H1 (cell line): ENCODE results near the gene TBC1D22A. TPM values are rescaled to one million over a fixed set of nuclear protein-coding genes. Genes with fewer than 3 reads are reported as not detected.

Source experiments
- CTCF ChIA-PET: fragments of 300-600 bp; sonication (Branson Sonifier 250); formaldehyde crosslinking; loops from one replicate; lab custom pipeline; 2021; ENCODE audit not compliant: partially characterized antibody; lab: Charles Lee
- POLR2A ChIA-PET: fragments of 300-600 bp; sonication (Branson Sonifier 250); formaldehyde crosslinking; loops from one replicate; lab custom pipeline; 2021; ENCODE audit warnings: inconsistent platforms; ENCODE audit not compliant: partially characterized antibody; lab: Charles Lee
- DNase-seq, 2 experiments: peaks; one replicate each; pipeline versions ENCODE4 v3.0.0 to v3.0.0-alpha.2; 2010 to 2022; ENCODE audit warnings: low spot score in 2 of 2, low read depth in 1 of 2, mixed read lengths in 1 of 2
- FAIRE-seq: peaks from 2 replicates; lab custom pipeline; 2011; peaks lifted over from hg19 to GRCh38; lab: Jason Lieb, UNC
- H2AFZ ChIP-seq: 2 replicates; pipeline ENCODE4 v1.8.1; 2012; ENCODE audit warnings: low read length, inconsistent platforms
- H2AK5ac ChIP-seq: 2 replicates; pipeline ENCODE4 v1.6.1; 2013; ENCODE audit warnings: low read depth, low read length
- H2BK120ac ChIP-seq: replicated peaks from 2 replicates; pipeline ENCODE3; 2013; ENCODE audit warnings: low read depth, low read length, inconsistent platforms
- H2BK12ac ChIP-seq: 2 replicates; pipeline ENCODE4 v1.6.1; 2013; ENCODE audit warnings: low read depth, low read length
- H2BK15ac ChIP-seq: 2 replicates; pipeline ENCODE4 v1.6.1; 2013; ENCODE audit warnings: low read length
- H2BK20ac ChIP-seq: 2 replicates; pipeline ENCODE4 v1.6.1; 2013; ENCODE audit warnings: low read length
- H2BK5ac ChIP-seq: 2 replicates; pipeline ENCODE4 v1.6.1; 2013; ENCODE audit warnings: low read depth, low read length
- H3K14ac ChIP-seq: 2 replicates; pipeline ENCODE4 v1.6.1; 2013; ENCODE audit warnings: inconsistent platforms; ENCODE audit not compliant: insufficient read length
- H3K18ac ChIP-seq: 2 replicates; pipeline ENCODE4 v1.6.1; 2013; ENCODE audit warnings: low read length; ENCODE audit errors: extremely low read depth
- H3K23ac ChIP-seq: 2 replicates; pipeline ENCODE4 v1.6.1; 2013; ENCODE audit warnings: inconsistent platforms; ENCODE audit not compliant: insufficient read length
- H3K23me2 ChIP-seq: 2 replicates; pipeline ENCODE4 v1.6.1; 2013; ENCODE audit warnings: low read depth, low read length
- H3K27ac ChIP-seq: 2 replicates; pipeline ENCODE4 v1.6.1; 2011; ENCODE audit warnings: low read depth, low read length, inconsistent platforms
- H3K27me3 ChIP-seq, 4 experiments: replicated peaks in 1 of 4; 1 replicate in 1 of 4; 2 replicates in 3 of 4; pipeline versions ENCODE4 v1.6.1 to v1.8.1; 2011 to 2013; ENCODE audit warnings: low read length in 3 of 4, mild to moderate bottlenecking in 3 of 4, inconsistent platforms in 2 of 4, mixed read lengths in 2 of 4, moderate library complexity in 1 of 4; ENCODE audit not compliant: control insufficient read depth in 3 of 4, insufficient read depth in 3 of 4; ENCODE audit errors: extremely low read depth in 1 of 4
- H3K36me3 ChIP-seq, 4 experiments: 2 replicates each; pipeline versions ENCODE4 v1.6.1 to v1.8.1; 2011 to 2013; ENCODE audit warnings: mild to moderate bottlenecking in 4 of 4, low read length in 3 of 4, moderate library complexity in 2 of 4, control low read depth in 1 of 4, inconsistent platforms in 1 of 4; ENCODE audit not compliant: insufficient read depth in 4 of 4, control insufficient read depth in 2 of 4
- H3K4ac ChIP-seq: replicated peaks from 2 replicates; pipeline ENCODE3; 2013; ENCODE audit warnings: low read length, low read depth, mixed read lengths, inconsistent platforms; ENCODE audit not compliant: insufficient read length
- H3K4me1 ChIP-seq, 4 experiments: replicated peaks in 1 of 4; 1 replicate in 1 of 4; 2 replicates in 3 of 4; pipeline versions ENCODE4 v1.6.1 to v1.8.1; 2011 to 2013; ENCODE audit warnings: low read length in 3 of 4, inconsistent platforms in 2 of 4, mixed read lengths in 1 of 4; ENCODE audit not compliant: insufficient read depth in 4 of 4, control insufficient read depth in 3 of 4
- H3K4me2 ChIP-seq, 2 experiments: 2 replicates each; pipeline versions ENCODE4 v1.6.1 to v1.8.1; 2011 to 2013; ENCODE audit warnings: low read depth in 2 of 2, low read length in 2 of 2, control low read depth in 1 of 2, inconsistent platforms in 1 of 2, mild to moderate bottlenecking in 1 of 2; ENCODE audit not compliant: insufficient read depth in 1 of 2
- H3K4me3 ChIP-seq, 4 experiments: fragments of 200-600, 300-600 bp in 1 of 4; sonication (generic), shearing (Covaris generic), sonication (Bioruptor Twin) in 1 of 4; 2 replicates each; pipeline versions ENCODE4 v1.5.1 to v1.8.1; 2011 to 2016; ENCODE audit warnings: low read length in 4 of 4, low read depth in 3 of 4, control low read depth in 2 of 4, inconsistent platforms in 2 of 4, mild to moderate bottlenecking in 2 of 4, mixed read lengths in 1 of 4, moderate library complexity in 1 of 4; ENCODE audit not compliant: insufficient read depth in 2 of 4; ENCODE audit errors: extremely low read depth in 1 of 4
- H3K56ac ChIP-seq: replicated peaks from 2 replicates; pipeline ENCODE3; 2013; ENCODE audit warnings: low read depth, mild to moderate bottlenecking, mixed read lengths, low read length, inconsistent platforms; ENCODE audit not compliant: insufficient read length
- H3K79me1 ChIP-seq: 2 replicates; pipeline ENCODE4 v1.6.1; 2013; ENCODE audit warnings: low read depth, low read length, control low read depth
- H3K79me2 ChIP-seq, 2 experiments: 2 replicates each; pipeline versions ENCODE4 v1.6.1 to v1.8.1; 2012 to 2013; ENCODE audit warnings: low read length in 2 of 2, mild to moderate bottlenecking in 2 of 2, inconsistent platforms in 1 of 2; ENCODE audit not compliant: insufficient read depth in 2 of 2, control insufficient read depth in 1 of 2
- H3K9ac ChIP-seq, 4 experiments: replicated peaks in 1 of 4; 1 replicate in 1 of 4; 2 replicates in 3 of 4; pipeline versions ENCODE4 v1.6.1 to v1.8.1; 2011 to 2013; ENCODE audit warnings: low read depth in 3 of 4, low read length in 3 of 4, control low read depth in 2 of 4, mild to moderate bottlenecking in 2 of 4, moderate library complexity in 2 of 4, inconsistent platforms in 1 of 4; ENCODE audit errors: extremely low read depth in 1 of 4
- H3K9me3 ChIP-seq, 2 experiments: 2 replicates each; pipeline versions ENCODE4 v1.6.1 to v1.8.1; 2012 to 2013; ENCODE audit warnings: mild to moderate bottlenecking in 2 of 2, moderate library complexity in 2 of 2, control low read depth in 1 of 2, inconsistent platforms in 1 of 2, low read depth in 1 of 2, low read length in 1 of 2, mixed read lengths in 1 of 2; ENCODE audit not compliant: insufficient read depth in 2 of 2
- H4K20me1 ChIP-seq, 2 experiments: replicated peaks in 1 of 2; 2 replicates each; pipeline versions ENCODE3 to v1.8.1; 2011 to 2013; ENCODE audit warnings: inconsistent platforms in 2 of 2, low read length in 2 of 2, mild to moderate bottlenecking in 1 of 2; ENCODE audit not compliant: insufficient read depth in 2 of 2, control insufficient read depth in 1 of 2
- H4K5ac ChIP-seq: 2 replicates; pipeline ENCODE4 v1.6.1; 2013; ENCODE audit warnings: low read length, low read depth, mixed read lengths, inconsistent platforms; ENCODE audit not compliant: insufficient read length
- H4K8ac ChIP-seq: 2 replicates; pipeline ENCODE4 v1.8.0; 2013; ENCODE audit warnings: mild to moderate bottlenecking, moderate library complexity, low read length, inconsistent platforms; ENCODE audit not compliant: insufficient read depth; ENCODE audit errors: extremely low read depth
- H4K91ac ChIP-seq: replicated peaks from 2 replicates; pipeline ENCODE3; 2013; ENCODE audit warnings: low read length, mixed read lengths, inconsistent platforms; ENCODE audit not compliant: insufficient read length
- HDAC2 ChIP-seq, 2 experiments: fragments of 300-600 bp in 1 of 2; sonication (generic) in 1 of 2; IDR thresholded peaks; 2 replicates each; pipeline ENCODE4 v1.6.1; 2011 to 2012; ENCODE audit warnings: low read depth in 2 of 2, low read length in 2 of 2, mild to moderate bottlenecking in 2 of 2, moderate library complexity in 2 of 2, borderline replicate concordance in 1 of 2, inconsistent platforms in 1 of 2
- PHF8 ChIP-seq: fragments of 200-600 bp; sonication (generic); conservative IDR thresholded peaks from 2 replicates; pipeline ENCODE4 v1.7.1; 2012; ENCODE audit warnings: low read depth, mild to moderate bottlenecking, inconsistent platforms, low read length, moderate library complexity
- SP4 ChIP-seq: IDR thresholded peaks from 2 replicates; pipeline ENCODE4 v1.6.1; 2012; ENCODE audit warnings: low read length, inconsistent platforms
- YY1 ChIP-seq: IDR thresholded peaks from 2 replicates; pipeline ENCODE4 v1.6.1; 2011; ENCODE audit warnings: low read depth, mild to moderate bottlenecking, low read length
- polyA plus RNA-seq, 7 experiments: library from polyadenylated mRNA; depleted of rRNA in 3 of 7; stranded (reverse) in 5 of 7; unstranded in 2 of 7; fragments of >200 nt in 5 of 7; fragments of 200-250 nt in 2 of 7; gene quantifications; 1 replicate in 5 of 7; 2 replicates in 1 of 7; 4 replicates in 1 of 7; pipeline versions ENCODE4 v1.2.1 to v1.2.3, GENCODE V29; 2011 to 2013; ENCODE audit warnings: missing spikeins in 2 of 7, mixed read lengths in 2 of 7
- total RNA-seq: library from RNA; stranded (reverse); fragmentation: NEBNext Ultra II Directional; extraction: Animal tissue kit (Norgen Biotek cat#: 25700); gene quantifications from 2 replicates; pipeline ENCODE4 v1.2.1, GENCODE V29; 2021

The TBC1D22A gene
- total and polyA plus RNA-seq, 2 of the 8 experiments (the other 6 are each of a cell fraction or from before 2014, with no cell fraction given): 11.9 to 18.4 TPM

DNA sequence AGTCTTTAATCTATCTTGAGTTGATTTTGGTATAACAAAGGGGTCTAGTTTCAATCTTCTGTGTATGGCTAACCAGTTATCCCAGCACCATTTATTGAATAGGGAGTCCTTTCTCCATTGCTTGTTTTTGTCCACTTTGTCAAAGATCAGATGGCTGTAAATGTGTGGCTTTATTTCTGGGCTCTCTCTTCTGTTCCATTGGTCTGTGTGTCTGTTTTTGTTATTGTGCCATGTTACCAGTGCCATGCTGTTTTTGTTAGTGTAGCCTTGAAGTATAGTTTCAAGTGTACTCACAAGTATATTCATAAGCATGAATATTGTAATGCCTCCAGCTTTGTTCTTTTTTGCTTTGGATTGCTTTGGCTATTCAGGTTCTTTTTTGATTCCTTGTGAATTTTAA lies 159.6 kb downstream of the TBC1D22A start:
- no peak overlapping the region for H3K4ac ChIP-seq
- H3K23ac ChIP-seq: no peak overlapping the region
- H2BK5ac ChIP-seq: no peak overlapping the region
- no peak for TF ChIP-seq YY1
- TF ChIP-seq HDAC2 (IDR thresholded peaks at IDR 0.05; ENCODE audit: borderline replicate concordance in 1 of 2, low read depth in 2 of 2, low read length in 2 of 2): no peak
- TF ChIP-seq SP4: no peak
- no peak for TF ChIP-seq PHF8
- TF ChIP-seq, all 59 proteins: peak for 0
- H3K23me2 ChIP-seq: no peaks in the 10 kb centered on the region
- H4K20me1 ChIP-seq: no peaks in the 10 kb centered on the region
- H2BK12ac ChIP-seq: no peak overlapping the region
- no peak overlapping the region for H3K18ac ChIP-seq
- ChIA-PET CTCF (no interaction called here), POLR2A (no interaction called here)
- no peak overlapping the region for H2BK20ac ChIP-seq
- no peak overlapping the region for H3K9ac ChIP-seq
- no peak for FAIRE-seq
- H4K8ac ChIP-seq: no peak overlapping the region
- H2BK120ac ChIP-seq: no peak overlapping the region
- no peaks in the 10 kb centered on the region; a peak in 1 of 4 replicates for H3K9me3 ChIP-seq
- peaks cover 2% of the 10 kb centered on the region; the same call in 1 of the 2 replicates for H3K79me1 ChIP-seq
- no peak overlapping the region for H4K5ac ChIP-seq
- no peak overlapping the region for H3K56ac ChIP-seq
- H3K4me3 ChIP-seq: no peak overlapping the region
- H3K4me1 ChIP-seq: no peaks in the 10 kb centered on the region
- H2BK15ac ChIP-seq: no peak overlapping the region
- no peaks in the 10 kb centered on the region for H3K79me2 ChIP-seq
- no peaks in the 10 kb centered on the region for H3K27me3 ChIP-seq
- no peak overlapping the region for H3K4me2 ChIP-seq
- H2AK5ac ChIP-seq: no peak overlapping the region
- no peak for DNase-seq
- no peaks in the 10 kb centered on the region for H3K36me3 ChIP-seq
- no peak overlapping the region for H2AFZ ChIP-seq
- no peak overlapping the region for H4K91ac ChIP-seq
- no peak overlapping the region for H3K27ac ChIP-seq
- no peak overlapping the region for H3K14ac ChIP-seq
